CD4-positive, alpha-beta T cell treated with Interleukin-12 subunit alpha and Interleukin-12 subunit beta, for 1 hour (primary cell): ENCODE data around the gene PLXNA4.

ENCODE experiments used
- DNase-seq: peaks from one replicate; pipeline ENCODE4 v3.0.0-alpha.2; 2020

Gene PLXNA4

DNA sequence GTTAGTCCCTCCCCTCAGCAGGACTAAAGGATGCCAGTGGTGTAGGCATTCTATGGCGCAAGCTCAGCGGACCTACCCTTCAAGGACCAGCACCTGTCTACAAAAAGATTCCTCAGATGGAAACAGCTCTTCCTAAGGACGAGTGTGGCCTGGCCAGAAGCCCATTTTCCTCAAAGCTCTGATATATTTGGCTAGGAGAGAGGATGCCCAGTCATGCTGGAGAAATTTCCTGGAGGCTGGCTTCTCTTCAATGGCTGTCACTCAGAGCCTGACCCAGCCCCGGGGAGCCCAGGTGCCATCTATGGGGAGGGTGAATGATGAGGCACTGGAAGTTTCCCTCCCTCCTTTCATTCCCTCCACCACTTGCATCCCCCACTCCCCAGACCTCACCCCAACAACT lies 111.5 kb downstream of the PLXNA4 start:
- no peak for DNase-seq

DNA sequence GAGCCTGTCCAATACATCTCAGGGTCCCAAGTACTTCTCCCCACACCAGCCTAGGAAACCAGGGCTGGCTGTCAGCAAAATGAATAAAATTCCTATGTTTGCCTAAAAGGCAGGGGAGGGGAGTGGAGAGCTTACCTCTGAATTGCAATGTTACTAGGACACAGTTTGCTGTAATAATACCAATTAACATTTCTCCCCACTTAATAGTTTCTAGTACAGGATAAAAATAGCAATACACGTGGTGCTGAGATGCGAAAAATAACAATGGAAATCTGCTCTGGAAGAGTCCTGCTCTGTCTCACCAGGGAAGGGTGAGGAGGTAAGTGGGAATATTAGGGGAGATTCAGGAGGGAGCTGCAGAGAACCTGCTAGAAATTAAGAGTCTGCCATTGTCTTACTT lies 112.3 kb downstream of the PLXNA4 start:
- DNase-seq = no peak

DNA sequence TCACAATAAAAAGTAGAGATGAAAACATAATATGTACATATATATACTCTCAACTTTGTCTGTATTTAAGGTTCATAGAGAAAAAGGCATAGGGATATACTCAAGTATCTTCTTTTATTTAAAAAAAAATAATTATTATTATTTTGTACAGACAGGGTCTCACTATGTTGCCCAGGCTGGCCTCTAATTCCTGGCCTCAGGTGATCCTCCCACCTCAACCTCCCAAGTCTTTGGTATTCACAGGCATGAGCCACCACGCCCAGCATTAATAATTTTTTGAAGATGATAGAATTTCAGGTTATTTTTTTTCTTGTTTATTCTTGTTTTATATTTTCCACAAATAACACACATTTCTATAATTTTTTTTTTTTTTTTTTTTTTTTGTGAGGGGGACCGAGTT lies 113.8 kb downstream of the PLXNA4 start:
- no peak for DNase-seq

DNA sequence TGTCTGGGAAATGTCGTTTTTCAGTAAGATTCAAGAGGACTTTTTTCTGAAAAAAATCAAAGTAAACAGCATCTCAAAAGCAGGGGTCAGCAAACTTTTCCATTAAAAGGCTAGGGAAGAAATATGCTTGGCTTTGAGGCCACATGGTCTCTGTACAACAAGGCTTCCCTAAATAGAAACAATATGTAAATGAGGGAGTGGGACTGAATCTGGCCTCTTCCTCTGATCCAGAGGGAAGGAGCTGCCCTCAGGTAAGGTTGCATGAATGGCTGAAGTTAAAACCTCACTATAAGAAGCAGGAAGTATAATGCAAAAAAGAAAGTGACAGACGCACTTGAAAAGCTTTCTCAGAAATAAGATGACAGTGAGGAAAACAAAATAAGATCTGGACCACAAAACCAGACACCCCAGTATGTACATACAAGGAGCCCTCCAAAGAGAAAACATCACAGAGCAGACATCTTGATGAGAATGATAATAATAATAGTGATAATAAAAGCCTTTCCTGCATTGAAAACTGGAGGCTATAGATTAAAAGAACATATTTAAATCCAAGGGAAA lies 115.2 kb downstream of the PLXNA4 start:
- peak; percentile 23 for DNase-seq

DNA sequence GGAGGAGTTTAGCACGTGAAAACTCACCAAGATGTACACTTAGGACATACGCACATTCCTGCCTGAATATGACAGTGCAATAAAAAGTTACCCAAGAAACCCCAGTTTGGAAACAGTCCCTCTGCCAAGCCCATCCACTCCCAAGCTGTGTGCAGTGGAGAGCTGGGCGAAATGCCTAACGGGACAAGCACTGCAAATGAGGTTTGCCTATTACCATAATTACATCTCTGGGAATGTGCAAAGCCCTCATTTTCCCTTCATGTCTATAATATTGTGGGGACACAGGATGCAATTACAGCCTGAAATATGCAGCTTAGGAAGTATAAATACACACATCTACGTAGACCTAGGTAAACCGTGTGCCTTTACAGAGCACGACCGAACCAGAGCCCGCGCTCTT lies 117.5 kb downstream of the PLXNA4 start:
- DNase-seq = no peak

DNA sequence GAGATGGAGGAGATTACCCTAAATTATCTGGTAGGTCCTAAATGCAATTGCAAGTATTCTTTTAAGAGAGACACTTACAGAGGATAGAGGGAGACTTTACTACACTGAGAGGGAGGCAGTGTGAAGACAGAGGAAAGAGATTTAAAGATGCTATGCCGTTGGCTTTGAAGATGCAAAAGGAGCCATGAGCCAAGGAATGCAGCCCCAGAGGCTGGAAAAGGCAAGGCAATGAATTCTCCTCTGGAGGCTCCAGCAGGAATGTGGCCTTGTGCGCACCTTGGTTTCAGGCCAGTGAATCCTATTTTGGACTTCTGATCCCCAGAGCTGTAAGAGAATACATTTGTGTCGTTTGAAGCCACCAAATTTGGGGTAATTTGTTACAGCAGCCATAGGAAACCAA lies 118.6 kb downstream of the PLXNA4 start:
- no peak for DNase-seq

DNA sequence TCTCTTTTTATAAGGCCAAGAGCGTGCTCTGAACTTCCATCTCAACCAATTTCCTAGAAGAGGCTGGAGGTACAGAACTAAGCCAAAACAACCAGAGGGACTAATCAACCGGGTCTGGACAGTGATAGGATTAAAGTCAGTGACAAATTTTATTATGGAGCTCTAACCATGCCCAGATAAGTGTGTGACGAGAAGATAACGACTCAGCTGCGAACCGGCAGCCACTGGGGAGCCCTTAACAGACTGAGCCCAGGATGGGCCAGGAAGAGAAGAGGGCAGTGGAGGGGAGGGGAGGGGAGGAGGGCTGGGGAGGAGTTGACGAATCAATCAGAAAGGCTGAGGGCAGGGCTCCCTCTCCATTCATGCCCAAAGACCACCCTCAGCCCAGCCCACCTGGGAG lies 119.9 kb downstream of the PLXNA4 start:
- DNase-seq = no peak

DNA sequence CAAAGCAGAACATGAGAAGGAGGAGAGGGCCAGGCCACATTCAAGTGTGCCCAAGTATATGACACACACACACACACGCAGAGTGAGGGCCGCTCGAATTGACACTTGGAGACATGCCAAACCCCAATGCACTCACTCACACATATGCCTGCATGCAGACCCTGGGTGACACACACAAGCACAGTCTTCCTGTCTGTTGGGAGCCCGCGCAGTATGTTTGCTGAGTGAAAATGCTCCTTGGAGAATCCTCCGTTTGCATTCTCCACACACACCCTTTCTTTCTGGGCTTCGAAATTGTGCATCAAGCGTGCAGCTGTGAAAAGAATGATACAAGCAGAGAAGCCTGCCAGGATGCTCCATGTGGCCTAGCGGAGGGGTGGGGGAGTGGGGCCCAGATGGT lies 120.9 kb downstream of the PLXNA4 start:
- DNase-seq = peak; percentile 32

DNA sequence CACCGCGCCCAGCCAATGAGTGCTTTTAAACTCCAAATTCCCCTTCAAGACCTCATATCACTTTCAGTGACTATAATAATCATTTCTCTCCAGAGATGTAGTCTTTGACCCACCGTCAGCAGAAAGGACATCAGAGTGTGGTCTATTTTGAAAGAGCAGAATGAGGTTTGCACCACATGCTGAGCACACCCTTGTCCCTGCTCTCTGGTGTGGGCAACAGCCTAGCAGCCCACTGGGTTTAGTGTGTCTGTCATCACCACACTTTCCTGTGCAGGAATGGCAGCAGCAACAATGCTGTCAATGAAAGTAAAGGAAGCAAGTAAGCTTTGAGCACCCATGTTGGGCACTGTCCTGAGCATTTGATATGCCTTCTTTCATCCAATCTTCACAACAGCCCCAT lies 122.4 kb downstream of the PLXNA4 start:
- DNase-seq = no peak

DNA sequence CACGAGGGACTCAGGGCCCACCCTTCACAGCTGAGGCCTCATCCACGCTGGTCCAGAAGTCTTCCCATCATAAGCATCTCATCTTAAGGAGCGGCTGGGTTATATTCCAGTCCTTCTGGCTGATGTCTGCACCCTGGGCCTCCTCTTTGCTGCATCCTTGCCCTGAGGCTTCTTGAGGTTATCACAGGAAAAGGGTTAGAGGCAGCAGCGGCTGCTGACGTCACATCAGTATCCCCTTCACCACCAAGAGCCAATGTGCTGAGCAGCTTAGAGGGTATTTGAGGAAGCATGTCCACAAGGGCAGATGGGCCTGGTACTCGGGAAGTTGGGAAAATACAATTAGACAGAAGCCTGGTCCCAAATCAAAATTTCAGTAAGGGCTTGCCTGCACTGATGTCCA lies 125.1 kb downstream of the PLXNA4 start:
- peak; percentile 47 for DNase-seq

DNA sequence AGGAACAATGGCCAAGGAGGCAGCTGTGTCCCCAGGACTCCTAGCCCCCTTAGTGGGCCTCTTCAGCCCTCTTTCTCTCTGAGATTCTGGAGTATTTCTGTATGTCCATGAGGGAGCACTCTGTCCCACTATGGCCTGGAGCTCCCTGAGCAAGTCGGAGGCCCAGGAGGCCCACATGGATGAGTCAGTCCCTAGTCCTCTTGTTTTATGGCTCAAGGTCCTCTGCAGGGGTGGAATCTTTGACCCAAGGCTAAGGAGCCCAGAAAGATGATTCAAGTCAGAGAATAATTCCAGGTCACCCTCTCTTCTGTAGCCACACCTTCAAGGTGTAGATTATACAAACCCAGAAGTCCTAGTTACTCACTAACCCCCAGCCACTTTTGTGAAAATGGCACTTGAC lies 125.6 kb downstream of the PLXNA4 start:
- DNase-seq = no peak

DNA sequence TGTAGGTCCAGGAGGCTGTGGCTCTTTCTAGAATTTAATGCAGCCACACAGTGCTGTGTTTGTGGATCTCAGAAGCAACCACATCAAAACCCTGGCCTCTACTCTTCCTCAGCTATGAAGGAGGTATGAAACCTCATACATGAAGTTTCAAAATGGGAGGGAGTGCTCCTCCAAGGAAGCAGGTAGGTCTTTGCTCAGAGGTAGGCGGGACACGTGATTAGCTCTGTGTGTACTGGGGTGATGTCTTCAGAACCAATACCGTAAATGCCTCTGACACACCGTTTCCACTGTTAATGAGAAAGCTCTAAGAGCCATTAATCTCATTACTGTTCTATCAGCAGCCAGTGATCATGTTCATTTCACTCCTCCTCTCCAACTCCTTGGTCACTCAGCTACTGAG lies 126.1 kb downstream of the PLXNA4 start:
- peak; percentile 15 for DNase-seq

DNA sequence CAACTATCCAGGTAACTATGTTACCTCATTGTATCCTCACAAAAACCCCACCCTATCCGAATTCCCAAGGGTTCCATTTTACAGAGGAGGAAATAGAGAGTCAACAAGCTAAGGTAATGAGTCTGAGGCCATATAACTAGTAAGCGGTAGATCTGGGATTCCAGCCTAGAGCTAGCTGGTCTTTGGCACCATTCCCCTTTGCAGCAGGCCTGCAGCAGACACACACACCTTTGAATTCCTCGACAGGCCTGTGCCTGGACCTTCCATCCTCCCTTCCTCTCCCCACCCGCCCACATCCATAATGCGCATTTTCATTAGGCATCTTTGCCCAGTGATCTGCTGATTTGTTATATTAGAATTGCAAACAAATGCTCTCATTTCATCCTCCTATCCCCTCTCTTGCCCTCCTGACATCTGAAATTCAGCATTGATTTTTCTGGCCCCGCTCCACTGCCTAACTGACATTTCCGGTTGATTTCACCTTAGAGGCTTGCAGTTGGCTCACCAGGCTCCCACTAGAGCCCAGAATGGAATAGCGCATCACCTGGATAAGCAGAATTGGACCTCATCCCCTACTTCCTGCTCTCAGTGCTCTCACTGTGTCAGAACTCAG lies 129.5 kb downstream of the PLXNA4 start:
- no peak for DNase-seq

DNA sequence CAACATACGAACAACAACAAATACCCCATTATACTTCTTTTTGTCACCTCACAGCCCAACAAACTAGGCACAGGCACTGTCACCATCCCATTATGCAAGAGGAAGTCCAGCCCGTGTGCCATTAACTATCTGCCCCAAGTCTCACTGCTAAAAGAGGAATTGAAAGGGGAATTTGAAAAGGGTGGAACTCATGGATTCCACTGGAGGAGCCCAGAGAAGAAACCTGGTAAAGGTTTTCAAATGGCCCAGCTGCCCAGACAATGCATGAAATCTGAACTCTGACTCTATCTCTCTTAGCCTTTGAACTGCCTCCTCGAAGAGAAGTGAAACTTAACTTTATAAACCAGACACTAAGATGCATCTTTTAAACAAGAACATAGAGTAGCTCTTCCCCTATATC lies 130.0 kb downstream of the PLXNA4 start:
- no peak for DNase-seq

DNA sequence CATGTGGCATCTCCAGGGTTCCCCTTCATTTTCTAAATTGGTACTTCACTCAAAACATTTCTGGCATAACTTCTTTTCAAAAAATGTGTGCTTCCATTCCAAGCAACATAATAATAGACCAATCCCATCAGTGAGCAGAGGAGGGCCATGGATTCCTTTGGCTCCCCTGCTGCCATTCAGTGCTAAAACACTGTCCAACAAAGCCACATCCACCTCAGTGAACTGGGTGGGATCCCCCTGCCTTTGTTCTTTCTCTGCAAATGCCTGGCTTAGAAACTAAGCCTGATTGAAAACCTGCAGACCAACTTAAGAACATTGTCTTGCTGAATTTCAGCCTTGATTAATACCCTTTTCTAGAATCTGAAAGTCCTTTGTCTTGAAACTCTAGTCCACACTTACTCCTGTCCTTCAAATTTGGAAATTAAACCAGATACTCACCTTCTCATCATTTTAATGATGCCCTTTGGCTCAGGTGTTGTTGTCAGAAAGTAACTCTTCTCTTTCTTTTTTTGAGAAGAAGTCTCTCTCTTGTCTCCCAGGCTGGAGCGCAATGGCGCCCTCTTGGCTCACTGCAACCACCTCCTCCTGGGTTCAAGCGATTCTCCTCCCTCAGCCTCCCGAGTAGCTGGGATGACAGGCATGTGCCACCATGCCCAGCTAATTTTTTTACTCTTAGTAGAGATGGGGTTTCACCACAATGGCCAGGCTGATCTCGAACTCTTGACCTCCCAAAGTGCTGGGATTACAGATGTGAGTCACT lies 132.3 kb downstream of the PLXNA4 start:
- no peak for DNase-seq

DNA sequence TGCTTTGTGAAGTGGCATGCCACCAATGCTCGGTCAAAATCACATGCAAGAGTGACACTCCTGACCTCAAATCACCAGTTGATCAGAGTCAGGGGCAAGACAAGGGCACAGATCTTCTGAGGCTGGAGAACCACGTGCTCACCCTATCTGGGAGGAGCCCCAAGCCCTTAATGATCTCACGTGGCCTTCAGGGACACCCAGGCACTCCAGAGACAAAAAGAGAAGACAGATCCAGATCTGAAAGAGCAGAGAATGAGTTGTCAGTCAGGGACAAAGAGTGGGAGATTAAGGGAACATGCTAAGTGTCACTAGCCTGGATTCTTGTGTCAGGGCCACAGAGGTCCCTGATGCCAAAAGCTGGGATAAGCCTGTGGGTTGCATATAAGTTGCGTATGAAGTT lies 134.3 kb downstream of the PLXNA4 start:
- no peak for DNase-seq

DNA sequence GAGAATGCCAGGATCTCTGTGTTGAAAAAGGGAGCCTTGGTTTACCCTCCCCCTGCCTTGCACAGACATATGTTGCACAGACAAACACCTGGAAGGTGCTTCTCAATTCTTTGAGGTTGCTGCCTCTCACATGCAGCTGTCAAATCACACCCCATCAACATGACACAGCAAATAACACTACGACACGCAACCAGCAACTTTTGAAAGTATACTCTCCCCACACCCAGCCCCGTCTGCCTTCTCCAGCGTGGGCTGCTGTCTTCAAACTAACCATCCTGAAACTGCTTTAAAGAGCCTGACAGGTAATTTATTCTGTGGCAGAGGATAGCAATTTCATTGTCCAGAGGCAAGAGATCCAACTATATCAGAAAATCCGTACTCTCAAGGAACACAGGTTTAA lies 136.1 kb downstream of the PLXNA4 start:
- no peak for DNase-seq

DNA sequence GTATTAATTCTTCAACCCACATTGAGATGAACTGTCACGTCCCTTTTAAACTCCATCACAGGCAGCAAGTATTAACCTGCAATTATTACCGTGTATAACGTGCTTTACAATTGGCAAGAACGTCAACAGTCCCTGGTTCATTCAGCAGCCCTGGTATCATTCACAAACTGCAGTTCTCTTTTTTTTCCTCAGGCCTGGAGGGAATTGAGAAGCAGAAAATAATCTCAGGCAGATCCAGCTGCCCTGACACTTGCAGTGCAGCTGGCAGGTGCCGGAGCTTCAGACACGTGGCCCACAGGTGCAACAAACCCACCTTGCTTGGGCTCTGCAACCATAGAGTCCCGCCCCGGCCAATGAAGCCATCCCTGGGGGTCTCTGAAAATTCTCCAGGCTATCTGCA lies 137.3 kb downstream of the PLXNA4 start:
- DNase-seq = no peak

DNA sequence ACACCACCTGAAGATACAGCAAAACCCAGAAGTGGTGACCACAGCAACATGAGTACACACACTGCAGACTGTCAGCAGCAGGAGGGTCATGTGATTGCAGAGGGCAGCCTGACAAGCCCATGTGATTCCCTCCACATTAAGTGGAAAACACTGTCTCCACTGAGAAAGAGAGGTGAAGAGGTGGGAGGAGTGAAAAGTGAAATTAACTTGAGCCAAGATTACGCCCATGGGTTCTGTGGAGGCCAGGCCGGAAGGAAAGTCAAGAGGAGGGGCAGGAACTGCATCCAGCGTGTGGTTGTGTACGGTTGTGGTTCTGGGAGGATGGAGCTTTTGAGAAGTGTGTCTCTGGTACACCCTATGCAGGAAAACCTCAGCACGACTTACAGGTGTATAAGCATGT lies 138.5 kb downstream of the PLXNA4 start:
- DNase-seq = peak; percentile 36

DNA sequence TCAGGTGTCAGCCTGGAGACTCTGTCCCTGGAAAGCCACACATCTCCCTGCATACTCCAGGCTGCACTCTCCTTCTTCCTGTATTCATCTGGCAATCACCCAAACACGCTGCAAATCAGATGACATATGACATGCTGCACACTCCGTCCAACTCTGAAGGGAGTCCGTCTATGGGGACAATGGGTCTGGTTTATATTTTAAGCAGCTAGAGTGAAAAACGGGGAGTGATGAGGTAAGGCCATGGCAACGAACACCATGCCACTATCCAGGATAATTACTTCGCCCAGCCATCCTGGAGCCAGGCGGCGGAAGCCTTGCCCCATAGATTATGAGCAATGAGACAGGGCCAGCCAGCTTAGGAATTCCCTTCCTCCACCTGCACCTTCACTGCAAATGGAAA lies 140.1 kb downstream of the PLXNA4 start:
- no peak for DNase-seq

DNA sequence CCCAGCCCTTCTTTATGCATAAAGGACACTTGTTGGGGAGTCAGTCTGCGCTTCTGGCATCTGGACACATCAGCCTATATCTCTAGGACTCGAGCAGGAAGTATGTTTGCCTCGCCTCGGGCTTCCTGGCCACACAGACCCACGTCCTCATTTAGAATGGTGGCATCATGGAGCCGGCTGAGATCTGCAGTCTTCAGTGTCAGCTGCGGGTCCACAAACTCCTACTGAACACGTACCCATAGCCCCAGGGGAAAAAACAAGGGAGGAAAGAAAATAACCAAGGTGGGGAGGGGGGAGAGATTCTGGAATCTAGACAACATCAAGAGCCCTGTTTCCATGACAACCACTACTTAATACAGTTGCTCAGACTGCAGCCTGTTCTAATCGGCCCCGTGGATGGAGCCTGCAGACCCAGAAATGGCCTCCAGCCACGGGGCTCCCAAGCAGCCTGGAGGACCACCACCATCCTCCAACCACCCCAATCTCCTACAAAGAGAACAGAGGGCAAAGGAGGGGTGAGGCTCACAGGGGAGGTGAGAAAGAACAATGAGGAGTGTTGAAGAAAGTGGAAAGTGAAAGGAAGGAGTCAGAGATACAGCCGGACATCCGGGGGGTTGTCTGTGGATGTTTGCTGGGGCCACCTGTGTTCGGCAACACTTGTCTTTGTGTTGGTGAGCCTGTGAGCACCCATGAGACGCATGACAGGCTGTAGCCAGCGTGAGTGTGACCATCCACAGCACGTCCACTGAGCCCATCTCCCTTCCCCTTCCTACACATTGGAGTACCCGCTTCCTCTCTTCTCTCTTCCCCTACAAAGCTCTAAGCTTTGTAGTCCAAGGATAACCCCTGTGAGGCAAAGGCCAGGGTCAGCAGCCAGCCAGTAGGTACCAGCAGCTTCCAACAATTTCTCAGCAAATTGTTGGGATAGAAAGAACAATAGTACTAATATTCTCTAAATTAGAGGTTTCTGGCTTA lies 141.0 kb downstream of the PLXNA4 start:
- peak; percentile 21 for DNase-seq

DNA sequence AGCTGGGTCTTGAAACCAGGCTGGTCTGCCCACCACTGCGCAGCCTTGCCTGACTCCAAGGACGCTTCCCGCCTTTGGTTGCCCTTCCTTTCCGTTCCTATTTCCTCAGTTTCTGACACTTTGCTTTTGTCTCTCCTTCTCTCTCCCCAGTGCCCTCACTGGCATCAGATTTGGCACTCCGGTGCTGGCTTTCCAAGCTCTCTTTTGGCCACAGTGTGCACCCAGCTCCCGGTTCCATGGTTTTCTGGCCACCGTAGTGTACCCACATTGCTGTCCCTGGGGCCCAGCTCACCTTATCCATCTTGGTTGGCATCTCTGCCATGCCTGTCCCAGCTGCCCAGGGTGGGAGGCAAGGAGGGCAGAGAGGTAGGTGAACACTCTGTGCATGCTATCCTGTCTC lies 142.2 kb downstream of the PLXNA4 start:
- DNase-seq = no peak

DNA sequence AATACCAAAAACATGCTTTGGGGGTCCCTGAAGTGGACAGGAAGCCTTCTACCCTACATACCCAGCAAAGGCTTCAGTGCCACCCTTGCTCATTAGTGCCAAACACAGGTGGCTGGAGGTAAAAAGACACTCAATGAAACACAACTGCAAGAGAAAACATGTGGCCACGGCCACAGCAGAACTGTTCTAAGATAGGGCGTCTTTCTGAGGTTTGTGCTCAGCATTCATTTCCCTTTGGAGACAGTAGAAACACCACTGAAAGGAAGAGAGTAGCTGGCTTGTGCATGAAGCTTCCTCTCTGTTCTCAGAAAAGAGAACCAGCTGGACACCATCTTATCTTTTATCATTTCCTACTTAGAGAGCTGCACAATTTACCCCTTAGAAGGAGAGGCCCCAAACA lies 143.0 kb downstream of the PLXNA4 start:
- DNase-seq = no peak
